AG09309 (cell line): Measurements from ENCODE around the gene SAP30L.

Experiments
- DNase-seq: peaks from one replicate; pipeline ENCODE4 v3.0.0-alpha.2; 2010; ENCODE audit warnings: low read depth
- H3K4me3 ChIP-seq: 2 replicates; pipeline ENCODE4 v1.5.1; 2011; ENCODE audit warnings: mild to moderate bottlenecking, low read depth, low read length, moderate library complexity; ENCODE audit not compliant: control insufficient read depth
- CTCF ChIP-seq: IDR thresholded peaks from 2 replicates; pipeline ENCODE4 v1.5.1; 2011; ENCODE audit warnings: mild to moderate bottlenecking, low read depth, low read length, inconsistent platforms; ENCODE audit not compliant: insufficient read depth, control insufficient read depth; ENCODE audit errors: missing control alignments

The SAP30L gene

GRCh38 chr5:154408811-154409210 lies 37.0 kb upstream of the SAP30L start:
- no peak for DNase-seq
- no peak for TF ChIP-seq CTCF
- H3K4me3 ChIP-seq, result no peak overlapping the region

GRCh38 chr5:154409230-154409840 lies 36.5 kb upstream of the SAP30L start:
- H3K4me3 ChIP-seq, result no peak overlapping the region
- no peak for TF ChIP-seq CTCF
- DNase-seq, result no peak

- no peak overlapping the region for H3K4me3 ChIP-seq
- no peak for DNase-seq
- no peak for TF ChIP-seq CTCF
Measured at GRCh38 chr5:154410008-154410407, 35.8 kb upstream of the SAP30L start.

GRCh38 chr5:154410786-154411185 lies 35.0 kb upstream of the SAP30L start:
- TF ChIP-seq CTCF, result no peak
- no peak for DNase-seq

GRCh38 chr5:154411338-154411737 lies 34.5 kb upstream of the SAP30L start:
- DNase-seq, result no peak
- no peak for TF ChIP-seq CTCF
- no peak overlapping the region for H3K4me3 ChIP-seq

More at GRCh38 chr5:154410786-154411185, 35.0 kb upstream of the SAP30L start:
- no peak overlapping the region for H3K4me3 ChIP-seq

GRCh38 chr5:154412316-154412715 lies 33.5 kb upstream of the SAP30L start:
- TF ChIP-seq CTCF, result no peak
- H3K4me3 ChIP-seq, result no peak overlapping the region
- DNase-seq, result no peak
